ENCODE data around the gene SRGAP3.

The SRGAP3 gene

DNA sequence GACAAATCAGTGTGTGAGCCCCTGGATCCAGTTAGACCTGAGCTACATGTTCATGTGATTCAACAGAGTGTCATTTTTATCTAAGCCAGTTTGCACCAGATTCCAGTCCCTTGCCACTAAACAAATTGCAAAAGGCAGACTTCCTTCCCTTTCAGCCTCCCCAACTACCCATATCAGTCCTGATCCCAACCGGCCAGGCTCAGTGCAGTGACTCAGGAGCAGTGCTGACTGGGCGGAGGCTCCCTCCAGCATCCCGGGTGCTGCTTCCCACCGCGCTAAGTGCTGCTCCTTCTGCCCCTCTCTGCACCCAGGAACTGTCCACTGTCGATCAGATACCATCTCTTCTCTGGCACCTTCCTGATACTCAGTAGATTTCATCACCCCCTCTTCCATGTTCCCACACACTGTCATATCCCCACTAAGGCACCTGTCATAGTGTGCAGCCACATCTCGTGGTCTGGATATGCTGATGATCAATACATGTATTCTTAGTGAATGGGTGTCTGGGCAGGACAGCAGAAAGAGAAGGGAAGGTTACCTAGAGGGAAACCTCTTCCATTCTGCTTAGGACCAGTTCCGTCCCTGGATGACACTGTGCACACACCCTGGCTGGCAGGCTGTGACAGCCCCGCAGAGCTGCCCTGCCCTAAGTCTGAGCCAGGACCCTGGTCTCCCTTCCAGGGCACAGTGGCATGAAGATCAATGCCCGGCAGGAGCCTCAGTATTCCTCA lies 177.3 kb downstream of the SRGAP3 start:
- TF ChIP-seq, protein P1, sequence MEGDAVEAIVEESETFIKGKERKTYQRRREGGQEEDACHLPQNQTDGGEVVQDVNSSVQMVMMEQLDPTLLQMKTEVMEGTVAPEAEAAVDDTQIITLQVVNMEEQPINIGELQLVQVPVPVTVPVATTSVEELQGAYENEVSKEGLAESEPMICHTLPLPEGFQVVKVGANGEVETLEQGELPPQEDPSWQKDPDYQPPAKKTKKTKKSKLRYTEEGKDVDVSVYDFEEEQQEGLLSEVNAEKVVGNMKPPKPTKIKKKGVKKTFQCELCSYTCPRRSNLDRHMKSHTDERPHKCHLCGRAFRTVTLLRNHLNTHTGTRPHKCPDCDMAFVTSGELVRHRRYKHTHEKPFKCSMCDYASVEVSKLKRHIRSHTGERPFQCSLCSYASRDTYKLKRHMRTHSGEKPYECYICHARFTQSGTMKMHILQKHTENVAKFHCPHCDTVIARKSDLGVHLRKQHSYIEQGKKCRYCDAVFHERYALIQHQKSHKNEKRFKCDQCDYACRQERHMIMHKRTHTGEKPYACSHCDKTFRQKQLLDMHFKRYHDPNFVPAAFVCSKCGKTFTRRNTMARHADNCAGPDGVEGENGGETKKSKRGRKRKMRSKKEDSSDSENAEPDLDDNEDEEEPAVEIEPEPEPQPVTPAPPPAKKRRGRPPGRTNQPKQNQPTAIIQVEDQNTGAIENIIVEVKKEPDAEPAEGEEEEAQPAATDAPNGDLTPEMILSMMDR (conservative IDR thresholded peaks at IDR 0.05) = no peak

DNA sequence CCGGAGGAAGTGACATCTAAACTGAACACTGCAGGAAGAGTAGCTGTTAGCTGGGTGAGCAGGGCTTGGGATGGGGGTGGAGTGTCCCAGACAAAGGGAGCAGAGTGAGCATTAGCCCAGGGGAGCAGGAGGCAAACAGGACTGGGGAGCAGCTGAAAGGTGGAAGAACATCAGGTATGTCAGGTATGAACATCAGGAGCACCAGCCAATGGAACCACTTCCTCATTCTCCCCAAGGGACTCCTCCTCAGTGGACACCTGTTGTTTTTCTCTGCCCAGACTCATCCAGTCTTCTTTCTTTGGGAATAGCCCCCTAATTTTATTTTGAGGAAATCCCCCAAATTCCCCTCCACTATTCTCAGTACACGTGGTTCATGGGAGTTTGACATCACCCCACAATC lies 178.5 kb downstream of the SRGAP3 start:
- H3K27ac ChIP-seq = no peak overlapping the region
- TF ChIP-seq, protein P1 (conservative IDR thresholded peaks at IDR 0.05) = no peak

More for the DNA sequence above, 177.3 kb downstream of the SRGAP3 start:
- H3K27ac ChIP-seq = no peak overlapping the region

DNA sequence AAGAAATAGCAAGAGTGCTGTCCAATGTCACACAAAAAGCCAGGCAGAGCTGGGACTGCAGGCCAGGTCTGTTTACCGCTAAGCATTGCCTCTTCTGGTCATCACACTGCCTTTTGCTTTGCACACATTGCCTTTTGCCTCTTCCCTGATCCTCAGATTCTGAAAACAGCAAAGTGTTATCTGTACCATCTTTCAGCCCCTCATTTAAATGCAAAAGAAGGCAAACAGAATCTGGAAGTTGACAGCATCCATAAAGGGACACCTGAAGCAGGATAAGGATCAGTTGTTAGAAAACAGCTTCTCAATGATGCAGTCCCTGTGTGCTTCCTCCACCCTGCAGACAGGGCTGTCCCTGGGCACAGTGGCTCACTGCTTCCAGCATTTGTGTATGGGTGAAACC lies 179.5 kb downstream of the SRGAP3 start:
- H3K27ac ChIP-seq = no peak overlapping the region
- TF ChIP-seq, protein P1 (conservative IDR thresholded peaks at IDR 0.05) = no peak

DNA sequence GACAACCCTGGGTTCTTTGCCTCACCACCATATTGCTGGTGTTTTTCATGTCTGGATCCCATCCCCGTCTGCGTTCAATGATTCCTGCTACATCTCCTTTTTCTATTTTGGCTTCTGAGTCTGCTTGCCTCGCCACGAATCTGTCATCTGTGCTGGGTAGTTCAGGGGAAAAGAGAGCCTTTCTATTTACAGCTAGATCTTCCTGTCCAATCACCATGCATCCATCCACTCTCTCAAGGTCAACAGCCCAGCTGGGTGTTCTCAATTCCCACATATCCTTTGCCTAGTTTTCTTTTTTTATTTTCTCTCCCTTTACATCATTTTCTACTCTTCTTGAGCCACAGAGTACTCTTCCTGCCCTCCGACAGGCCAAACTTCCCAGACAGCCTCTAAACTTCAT lies 181.4 kb downstream of the SRGAP3 start:
- TF ChIP-seq, protein P1 (conservative IDR thresholded peaks at IDR 0.05) = no peak
- no peak overlapping the region for H3K27ac ChIP-seq

DNA sequence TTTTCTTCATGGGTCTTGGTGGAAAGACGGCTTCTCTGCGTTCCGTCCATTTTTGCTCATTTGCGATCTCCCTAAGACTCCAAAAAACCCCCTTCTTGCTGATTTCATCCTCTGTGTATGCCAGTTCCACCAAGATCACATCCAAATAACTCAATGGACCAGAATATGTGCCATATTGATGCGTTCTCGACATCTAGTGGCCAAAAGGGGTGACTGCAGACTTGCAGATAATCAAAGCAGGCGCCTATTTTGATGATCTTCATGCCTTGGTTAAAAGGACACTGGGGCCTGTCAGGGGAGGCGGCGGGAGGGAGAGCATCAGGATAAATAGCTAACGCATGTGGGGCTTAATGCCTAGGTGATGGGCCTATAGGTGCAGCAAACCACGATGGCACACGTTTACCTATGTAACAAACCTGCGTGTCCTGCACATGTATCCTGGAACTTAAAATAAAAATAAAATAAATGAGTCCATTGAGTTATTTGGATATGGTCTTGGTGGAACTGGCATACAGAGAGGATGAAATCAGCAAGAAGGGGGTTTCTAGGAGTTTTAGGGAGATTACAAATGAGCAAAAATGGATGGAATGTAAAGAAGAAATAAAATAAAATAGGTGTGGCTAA lies 182.0 kb downstream of the SRGAP3 start:
- TF ChIP-seq, protein P1 (conservative IDR thresholded peaks at IDR 0.05) = peak; percentile 99
- H3K27ac ChIP-seq = no peak overlapping the region

DNA sequence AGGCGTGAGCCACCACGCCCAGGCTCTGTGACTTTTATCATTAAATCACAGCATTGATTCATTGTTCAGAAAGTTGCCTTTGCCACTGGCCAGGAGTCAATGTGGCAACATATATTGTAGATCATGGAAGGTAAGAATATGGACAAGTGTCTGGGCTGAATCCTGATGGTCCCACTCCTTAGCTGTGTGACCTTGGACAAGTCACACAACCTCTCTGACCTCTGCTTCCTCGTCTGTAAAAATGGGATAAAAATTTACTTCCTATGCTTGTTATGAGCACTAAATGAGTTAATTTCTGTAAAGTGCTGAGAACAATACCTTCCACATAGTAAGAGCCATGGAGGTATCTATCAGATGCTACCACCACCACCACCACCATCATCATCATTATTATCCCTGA lies 182.7 kb downstream of the SRGAP3 start:
- TF ChIP-seq, protein P1 (conservative IDR thresholded peaks at IDR 0.05) = no peak
- H3K27ac ChIP-seq = no peak overlapping the region

DNA sequence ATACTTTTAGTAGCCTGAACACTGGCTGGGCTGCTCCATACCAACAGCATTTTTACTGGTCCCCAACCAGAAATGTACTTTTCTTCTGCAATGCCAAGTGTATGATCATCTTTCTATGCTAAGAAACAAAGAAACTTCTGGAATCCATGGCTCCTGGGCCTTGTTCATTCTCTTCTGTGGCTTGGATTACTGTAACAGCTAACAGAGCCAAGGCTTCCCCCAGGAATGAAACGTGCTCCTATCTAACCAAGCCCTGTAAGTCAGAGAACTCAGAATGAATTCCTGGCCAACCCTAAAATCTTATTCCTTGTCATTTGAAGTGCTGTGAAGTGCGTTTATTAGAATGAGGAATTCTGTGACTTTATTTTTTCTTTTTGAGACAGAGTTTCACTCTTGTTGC lies 183.3 kb downstream of the SRGAP3 start:
- H3K27ac ChIP-seq = no peak overlapping the region
- TF ChIP-seq, protein P1 (conservative IDR thresholded peaks at IDR 0.05) = no peak

All from VCaP (cell line).